IMR-90 (cell line): Measurements from ENCODE around the gene TALDO1. TPM values are rescaled to one million over a fixed set of nuclear protein-coding genes. Genes with fewer than 3 reads are reported as not detected.
A peak's percentile ranks its signal among the peaks of the same experiment; 100 is the strongest.

Source experiments
- ATAC-seq: fragments of 200-7000 bp; cut with Tn5 transposase; 2 replicates; pipeline ENCODE4 v1.9.1; 2020; ENCODE audit warnings: low read depth, mild to moderate bottlenecking, moderate library complexity
- BruUV-seq: library from RNA; stranded (reverse); fragments of 400-500 nt; replicated peaks from 2 replicates; lab custom pipeline; 2021; lab: Mats Ljungman, UMichigan
- CTCF ChIA-PET: fragments of 300-600 bp; formaldehyde crosslinking; extraction: SDS; loops from one replicate; lab custom pipeline; 2021; ENCODE audit warnings: antibody characterized with exemption; lab: Yijun Ruan, JAX
- POLR2A ChIA-PET: fragments of 300-600 bp; sonication (Branson Sonifier 250); formaldehyde crosslinking; loops from one replicate; lab custom pipeline; 2022; ENCODE audit warnings: antibody characterized with exemption; ENCODE audit not compliant: unreplicated experiment; lab: Charles Lee
- DNase-seq: peaks from one replicate; pipeline ENCODE4 v3.0.0; 2013
- H2AFZ ChIP-seq: replicated peaks from 2 replicates; pipeline ENCODE3; 2013; ENCODE audit warnings: low read length, mild to moderate bottlenecking; ENCODE audit not compliant: poor library complexity
- H2AK5ac ChIP-seq: 2 replicates; pipeline ENCODE4 v1.6.1; 2013; ENCODE audit warnings: low read depth, low read length, inconsistent platforms
- H2AK9ac ChIP-seq: replicated peaks from 2 replicates; pipeline ENCODE3; 2013; ENCODE audit warnings: mild to moderate bottlenecking, low read depth, low read length, moderate library complexity; ENCODE audit not compliant: poor library complexity
- H2BK120ac ChIP-seq: 2 replicates; pipeline ENCODE4 v1.6.1; 2013; ENCODE audit warnings: low read depth, low read length, inconsistent platforms
- H2BK15ac ChIP-seq: 3 replicates; pipeline ENCODE4 v1.6.1; 2013; ENCODE audit warnings: low read depth, low read length, inconsistent platforms
- H2BK20ac ChIP-seq: 2 replicates; pipeline ENCODE4 v1.6.1; 2013; ENCODE audit warnings: low read depth, mild to moderate bottlenecking, inconsistent platforms, low read length, moderate library complexity
- H2BK5ac ChIP-seq: 2 replicates; pipeline ENCODE4 v1.6.1; 2013; ENCODE audit warnings: mild to moderate bottlenecking, low read depth, low read length, inconsistent platforms; ENCODE audit not compliant: poor library complexity, severe bottlenecking
- H3K14ac ChIP-seq: replicated peaks from 2 replicates; pipeline ENCODE4 v1.6.1; 2013; ENCODE audit warnings: low read depth, low read length, inconsistent platforms
- H3K18ac ChIP-seq: 2 replicates; pipeline ENCODE4 v1.6.1; 2013; ENCODE audit warnings: low read depth, low read length, control low read depth
- H3K23ac ChIP-seq: 2 replicates; pipeline ENCODE4 v1.6.1; 2013; ENCODE audit warnings: low read depth, low read length, inconsistent platforms
- H3K27ac ChIP-seq: 2 replicates; pipeline ENCODE4 v1.5.1; 2013; ENCODE audit warnings: mild to moderate bottlenecking, control low read depth, low read length; ENCODE audit not compliant: insufficient read depth
- H3K27me3 ChIP-seq: 2 replicates; pipeline ENCODE4 v1.6.1; 2013; ENCODE audit warnings: low read length; ENCODE audit not compliant: control insufficient read depth, insufficient read depth
- H3K36me3 ChIP-seq: 2 replicates; pipeline ENCODE4 v1.6.1; 2013; ENCODE audit warnings: low read length, mixed read lengths; ENCODE audit not compliant: control insufficient read depth, insufficient read depth
- H3K4ac ChIP-seq: 2 replicates; pipeline ENCODE4 v1.6.1; 2013; ENCODE audit warnings: low read depth, low read length, inconsistent platforms
- H3K4me1 ChIP-seq: 2 replicates; pipeline ENCODE4 v1.6.1; 2013; ENCODE audit warnings: low read length, mixed read lengths; ENCODE audit not compliant: control insufficient read depth, insufficient read depth
- H3K4me2 ChIP-seq: 2 replicates; pipeline ENCODE4 v1.6.1; 2013; ENCODE audit warnings: low read depth, mild to moderate bottlenecking, control low read depth, low read length, moderate library complexity
- H3K4me3 ChIP-seq: 2 replicates; pipeline ENCODE4 v1.5.1; 2013; ENCODE audit warnings: low read depth, mild to moderate bottlenecking, control low read depth, low read length, moderate library complexity; ENCODE audit not compliant: insufficient read depth
- H3K56ac ChIP-seq: 2 replicates; pipeline ENCODE4 v1.6.1; 2013; ENCODE audit warnings: low read length, inconsistent platforms; ENCODE audit not compliant: insufficient read depth; ENCODE audit errors: extremely low read depth
- H3K79me1 ChIP-seq, 2 experiments: 2 replicates each; pipeline ENCODE4 v1.6.1; 2013; ENCODE audit warnings: low read length in 2 of 2, inconsistent platforms in 1 of 2, low read depth in 1 of 2
- H3K9ac ChIP-seq: 2 replicates; pipeline ENCODE4 v1.6.1; 2013; ENCODE audit warnings: low read depth, low read length, control low read depth
- H3K9me1 ChIP-seq: 2 replicates; pipeline ENCODE4 v1.6.1; 2013; ENCODE audit warnings: low read length, inconsistent platforms; ENCODE audit not compliant: insufficient read depth
- H3K9me3 ChIP-seq: 2 replicates; pipeline ENCODE4 v1.6.1; 2013; ENCODE audit warnings: low read length; ENCODE audit not compliant: control insufficient read depth, insufficient read depth
- H4K20me1 ChIP-seq: 2 replicates; pipeline ENCODE4 v1.6.1; 2013; ENCODE audit warnings: low read length, inconsistent platforms; ENCODE audit not compliant: insufficient read depth
- H4K5ac ChIP-seq: 2 replicates; pipeline ENCODE4 v1.6.1; 2013; ENCODE audit warnings: mild to moderate bottlenecking, low read depth, low read length, control low read depth
- H4K8ac ChIP-seq, 2 experiments: 2 replicates each; pipeline ENCODE4 v1.6.1; 2013; ENCODE audit warnings: low read depth in 2 of 2, low read length in 2 of 2, control low read depth in 1 of 2, inconsistent platforms in 1 of 2
- H4K91ac ChIP-seq: 2 replicates; pipeline ENCODE4 v1.6.1; 2013; ENCODE audit warnings: low read depth, low read length, inconsistent platforms; ENCODE audit not compliant: insufficient read depth
- BHLHE40 ChIP-seq: fragments of 150-350 bp; IDR thresholded peaks from 2 replicates; pipeline ENCODE4 v1.6.1; 2016; ENCODE audit warnings: mild to moderate bottlenecking, low read depth, low read length
- CEBPB ChIP-seq: IDR thresholded peaks from 2 replicates; pipeline ENCODE4 v1.6.1; 2012; ENCODE audit warnings: low read depth, low read length, improper control_type of control experiment
- CHD1 ChIP-seq: IDR thresholded peaks from 2 replicates; pipeline ENCODE4 v1.6.1; 2012; ENCODE audit warnings: low read depth, low read length, improper control_type of control experiment
- MAFK ChIP-seq: IDR thresholded peaks from 2 replicates; pipeline ENCODE4 v1.6.1; 2012; ENCODE audit warnings: low read depth, low read length, improper control_type of control experiment
- MXI1 ChIP-seq: IDR thresholded peaks from 2 replicates; pipeline ENCODE4 v1.6.1; 2012; ENCODE audit warnings: low read depth, mild to moderate bottlenecking, low read length, moderate library complexity, borderline replicate concordance
- NFE2L2 ChIP-seq: fragments of 150-350 bp; IDR thresholded peaks from 2 replicates; pipeline ENCODE4 v1.6.1; 2016; ENCODE audit warnings: low read depth, mild to moderate bottlenecking, low read length
- POLR2A ChIP-seq: IDR thresholded peaks from 2 replicates; pipeline ENCODE4 v1.6.1; 2012; ENCODE audit warnings: mild to moderate bottlenecking, low read depth, low read length
- RAD21 ChIP-seq: IDR thresholded peaks from 2 replicates; pipeline ENCODE4 v1.6.1; 2012; ENCODE audit warnings: low read length, improper control_type of control experiment
- SMC3 ChIP-seq: fragments of 150-350 bp; IDR thresholded peaks from 2 replicates; pipeline ENCODE4 v1.6.1; 2016; ENCODE audit warnings: low read depth, mild to moderate bottlenecking, antibody characterized with exemption, low read length, moderate library complexity
- WGBS, 2 experiments: methylation state at CpG; one replicate each; pipeline versions ENCODE4 v1.1.5 to v1.1.7; 2013; ENCODE audit warnings: missing lambda C conversion rate in 2 of 2; ENCODE audit not compliant: insufficient read length in 1 of 2; ENCODE audit errors: extremely low coverage in 2 of 2; 5-methylcytosine and 5-hydroxymethylcytosine counted together
- dilution Hi-C: fragments of 300-500 bp; cut with HindIII; formaldehyde crosslinking; loops from one replicate; pipeline ENCODE4 v1.14.3; 2018; ENCODE audit warnings: low sequenced_read_pairs; ENCODE audit not compliant: unreplicated experiment
- in situ Hi-C: fragments of 300-500 bp; cut with MboI; formaldehyde crosslinking; loops from 3 replicates; pipeline ENCODE4 v1.14.3; 2019; ENCODE audit warnings: low sequenced_read_pairs, inconsistent platforms, mixed read lengths
- intact Hi-C: fragments of 100-400 bp; cut with micrococcal nuclease; formaldehyde crosslinking; loops from 2 replicates; pipeline ENCODE4 v1.10.0; 2022
- polyA plus RNA-seq, 3 experiments: library from polyadenylated mRNA; depleted of rRNA; stranded (reverse); fragments of >200 nt; gene quantifications; 2 replicates each; pipeline ENCODE4 v1.2.3, GENCODE V29; 2012; ENCODE audit warnings: low replicate concordance in 1 of 3
- total RNA-seq: library from RNA; depleted of rRNA; stranded (reverse); fragments of >200 nt; gene quantifications from 2 replicates; pipeline ENCODE4 v1.2.3, GENCODE V29; 2012
- TF ChIP-seq, protein P1 (sequence below): fragments of 150-350 bp; IDR thresholded peaks from 2 replicates; pipeline ENCODE4 v1.6.1; 2017; ENCODE audit warnings: mild to moderate bottlenecking, antibody characterized with exemption, low read length, low read depth
- TF ChIP-seq, protein P2 (sequence below): fragments of 150-350 bp; IDR thresholded peaks from 2 replicates; pipeline ENCODE4 v1.6.1; 2016; ENCODE audit warnings: low read depth, mild to moderate bottlenecking, low read length, moderate library complexity, borderline replicate concordance
- TF ChIP-seq, protein P3 (sequence below): conservative IDR thresholded peaks from 2 replicates; pipeline ENCODE4 v1.5.1; 2012; ENCODE audit warnings: mild to moderate bottlenecking, low read depth, low read length, improper control_type of control experiment

The TALDO1 gene
- total and polyA plus RNA-seq, 2 of the 4 experiments (the other 2 are of a cell fraction), result 147 to 210 TPM

DNA sequence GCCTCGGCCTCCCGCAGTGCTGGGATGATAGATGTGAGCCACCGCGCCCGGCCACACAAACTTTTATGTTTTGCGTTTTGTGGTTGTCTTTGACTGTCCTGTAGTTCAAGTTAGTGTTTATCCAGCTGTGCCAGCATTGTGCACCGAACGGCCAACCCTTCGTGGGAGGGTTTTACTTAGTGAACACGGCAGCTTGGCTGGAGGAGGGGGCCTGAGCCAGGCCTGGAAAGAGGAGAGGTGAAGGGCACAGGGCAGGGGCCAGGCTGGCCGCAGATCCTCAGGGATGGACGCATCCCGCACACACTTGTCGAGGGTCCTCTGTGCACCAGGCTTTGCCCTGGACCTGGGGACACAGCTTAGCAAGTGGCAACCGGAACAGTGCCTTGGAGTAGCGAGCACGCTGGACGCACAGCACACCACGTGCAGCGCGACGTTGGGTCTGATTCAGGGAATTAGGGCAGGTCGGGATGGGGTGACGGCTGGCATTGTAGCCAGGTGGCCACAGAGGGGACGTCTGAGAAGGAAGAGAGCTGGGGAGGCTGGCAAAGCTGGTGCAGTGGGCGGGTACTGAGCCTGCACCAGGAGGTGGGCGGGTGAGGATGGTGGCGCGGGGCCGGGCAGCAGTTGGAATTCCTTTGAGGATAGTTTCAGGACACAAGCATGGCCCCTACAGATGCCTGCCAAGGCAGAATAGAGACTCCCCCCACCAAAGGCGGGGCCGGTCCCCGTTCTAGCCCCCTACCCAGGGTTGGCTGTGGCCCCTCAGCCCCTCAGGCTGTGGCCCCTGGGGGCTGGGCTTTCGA is 27.8 kb upstream of the TALDO1 start:
- dilution Hi-C loops (no loop called here), in situ Hi-C loops (no loop called here), intact Hi-C loops (loop anchor here (10.0 kb wide), 1 partner anchor 165 kb away; no protein-coding TSS in a partner anchor)
- no peak overlapping the region for H2BK15ac ChIP-seq
- no TSS peak for BruUV-seq
- no peaks in the 10 kb centered on the region for H4K20me1 ChIP-seq
- no peak overlapping the region for H3K27ac ChIP-seq
- H2BK120ac ChIP-seq, result no peak overlapping the region
- no peak overlapping the region for H3K18ac ChIP-seq
- no peak overlapping the region for H3K4me2 ChIP-seq
- 91% methylated on average over 10 of the region's 34 CpGs; no CpG with 5 or more reads in 1 of the 2 experiments for WGBS, 2 experiments
- H4K8ac ChIP-seq, result no peak overlapping the region
- no peak overlapping the region for H3K56ac ChIP-seq
- no peak overlapping the region for H4K5ac ChIP-seq
- no peak for ATAC-seq
- no peaks in the 10 kb centered on the region for H3K36me3 ChIP-seq
- H2AFZ ChIP-seq, result peak overlapping the region; percentile 67
- TF ChIP-seq MAFK (no peak), CHD1 (no peak), SMC3 (no peak), NFE2L2 (no peak), POLR2A (no peak), BHLHE40 (no peak), RAD21 (no peak), MXI1 (no peak), CEBPB (no peak)
- TF ChIP-seq, protein P1, sequence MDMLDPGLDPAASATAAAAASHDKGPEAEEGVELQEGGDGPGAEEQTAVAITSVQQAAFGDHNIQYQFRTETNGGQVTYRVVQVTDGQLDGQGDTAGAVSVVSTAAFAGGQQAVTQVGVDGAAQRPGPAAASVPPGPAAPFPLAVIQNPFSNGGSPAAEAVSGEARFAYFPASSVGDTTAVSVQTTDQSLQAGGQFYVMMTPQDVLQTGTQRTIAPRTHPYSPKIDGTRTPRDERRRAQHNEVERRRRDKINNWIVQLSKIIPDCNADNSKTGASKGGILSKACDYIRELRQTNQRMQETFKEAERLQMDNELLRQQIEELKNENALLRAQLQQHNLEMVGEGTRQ, result no peak
- TF ChIP-seq, protein P2, sequence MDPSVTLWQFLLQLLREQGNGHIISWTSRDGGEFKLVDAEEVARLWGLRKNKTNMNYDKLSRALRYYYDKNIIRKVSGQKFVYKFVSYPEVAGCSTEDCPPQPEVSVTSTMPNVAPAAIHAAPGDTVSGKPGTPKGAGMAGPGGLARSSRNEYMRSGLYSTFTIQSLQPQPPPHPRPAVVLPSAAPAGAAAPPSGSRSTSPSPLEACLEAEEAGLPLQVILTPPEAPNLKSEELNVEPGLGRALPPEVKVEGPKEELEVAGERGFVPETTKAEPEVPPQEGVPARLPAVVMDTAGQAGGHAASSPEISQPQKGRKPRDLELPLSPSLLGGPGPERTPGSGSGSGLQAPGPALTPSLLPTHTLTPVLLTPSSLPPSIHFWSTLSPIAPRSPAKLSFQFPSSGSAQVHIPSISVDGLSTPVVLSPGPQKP, result no peak
- TF ChIP-seq, protein P3, sequence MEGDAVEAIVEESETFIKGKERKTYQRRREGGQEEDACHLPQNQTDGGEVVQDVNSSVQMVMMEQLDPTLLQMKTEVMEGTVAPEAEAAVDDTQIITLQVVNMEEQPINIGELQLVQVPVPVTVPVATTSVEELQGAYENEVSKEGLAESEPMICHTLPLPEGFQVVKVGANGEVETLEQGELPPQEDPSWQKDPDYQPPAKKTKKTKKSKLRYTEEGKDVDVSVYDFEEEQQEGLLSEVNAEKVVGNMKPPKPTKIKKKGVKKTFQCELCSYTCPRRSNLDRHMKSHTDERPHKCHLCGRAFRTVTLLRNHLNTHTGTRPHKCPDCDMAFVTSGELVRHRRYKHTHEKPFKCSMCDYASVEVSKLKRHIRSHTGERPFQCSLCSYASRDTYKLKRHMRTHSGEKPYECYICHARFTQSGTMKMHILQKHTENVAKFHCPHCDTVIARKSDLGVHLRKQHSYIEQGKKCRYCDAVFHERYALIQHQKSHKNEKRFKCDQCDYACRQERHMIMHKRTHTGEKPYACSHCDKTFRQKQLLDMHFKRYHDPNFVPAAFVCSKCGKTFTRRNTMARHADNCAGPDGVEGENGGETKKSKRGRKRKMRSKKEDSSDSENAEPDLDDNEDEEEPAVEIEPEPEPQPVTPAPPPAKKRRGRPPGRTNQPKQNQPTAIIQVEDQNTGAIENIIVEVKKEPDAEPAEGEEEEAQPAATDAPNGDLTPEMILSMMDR, result no peak
- H3K79me1 ChIP-seq, result no peaks in the 10 kb centered on the region
- no peak overlapping the region for H4K91ac ChIP-seq
- no peaks in the 10 kb centered on the region for H3K9me1 ChIP-seq
- H3K14ac ChIP-seq, result no peak overlapping the region
- H3K4me3 ChIP-seq, result no peak overlapping the region
- no peak overlapping the region for H2AK9ac ChIP-seq
- no peak overlapping the region for H3K9ac ChIP-seq
- H3K4ac ChIP-seq, result no peak overlapping the region
- no peaks in the 10 kb centered on the region for H3K9me3 ChIP-seq
- H2BK5ac ChIP-seq, result no peak overlapping the region
- POLR2A ChIA-PET, result interaction anchor here (0.7 kb wide), 1 partner anchor 22 kb away, joined by 7 read pairs; no protein-coding TSS in a partner anchor
- CTCF ChIA-PET, result interaction anchor here (0.7 kb wide), 1 partner anchor 38 kb away, joined by 3 read pairs; no protein-coding TSS in a partner anchor
- H2AK5ac ChIP-seq, result no peak overlapping the region
- no peaks in the 10 kb centered on the region for H3K4me1 ChIP-seq
- no peak for DNase-seq
- no peak overlapping the region for H3K23ac ChIP-seq
- no peak overlapping the region for H2BK20ac ChIP-seq
- peaks cover 3% of the 10 kb centered on the region; the same call in 1 of the 2 replicates for H3K27me3 ChIP-seq
